HCEC 1CT (cell line): ENCODE data around the gene HS6ST1.

ENCODE experiments used
- DNase-seq: peaks from one replicate; pipeline ENCODE4 v3.0.0-alpha.2; 2017

HS6ST1 gene

GRCh38 chr2:128347701-128348539 is 29.3 kb upstream of the HS6ST1 start:
- DNase-seq: no peak

GRCh38 chr2:128347171-128347558 is 28.5 kb upstream of the HS6ST1 start:
- DNase-seq: no peak

DNA sequence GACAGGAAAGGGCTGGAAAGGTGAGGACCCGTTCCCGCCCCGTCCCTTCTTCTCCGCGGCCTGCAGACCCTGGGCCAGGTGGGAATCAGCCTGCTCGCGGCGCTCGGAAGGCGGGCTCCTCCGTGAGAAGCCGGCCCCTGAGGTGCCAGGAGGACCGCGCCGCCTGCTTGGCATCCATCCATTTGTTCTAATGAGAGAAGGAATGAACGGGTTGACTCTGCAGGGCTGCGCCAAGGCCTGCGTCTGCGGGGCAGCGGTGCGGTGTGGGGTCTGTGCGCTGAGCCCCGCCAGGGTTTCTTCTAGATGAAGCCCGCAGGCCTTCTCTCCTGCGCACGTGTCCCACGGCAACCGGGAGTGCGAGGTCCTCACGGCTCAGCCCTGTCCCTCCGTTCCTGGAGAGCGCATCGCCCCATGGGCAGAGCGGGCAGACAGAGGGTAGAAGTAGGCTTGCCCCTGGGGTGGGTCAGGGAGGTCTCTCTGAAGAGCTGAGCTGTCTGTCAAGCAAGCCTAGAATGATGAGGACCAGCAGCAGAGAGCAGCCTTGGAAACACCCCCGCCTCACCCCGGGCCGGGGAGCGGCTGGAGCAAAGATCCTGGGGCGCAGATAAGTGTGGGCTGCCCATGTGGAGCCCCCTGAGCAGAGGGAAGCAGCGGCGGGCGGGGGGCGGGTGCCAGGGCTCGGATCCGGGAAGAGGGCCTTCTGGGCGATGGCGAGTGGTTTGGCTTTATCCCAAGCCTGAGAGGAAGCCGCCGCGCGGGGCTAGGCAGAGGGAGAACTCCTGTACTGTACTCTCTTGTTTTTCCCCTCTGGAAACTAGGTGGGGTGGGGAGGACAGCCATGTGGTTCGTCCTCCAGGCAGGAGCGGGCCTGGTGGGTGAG is 27.9 kb upstream of the HS6ST1 start:
- DNase-seq: no peak

GRCh38 chr2:128345436-128346165 is 26.9 kb upstream of the HS6ST1 start:
- no peak for DNase-seq

DNA sequence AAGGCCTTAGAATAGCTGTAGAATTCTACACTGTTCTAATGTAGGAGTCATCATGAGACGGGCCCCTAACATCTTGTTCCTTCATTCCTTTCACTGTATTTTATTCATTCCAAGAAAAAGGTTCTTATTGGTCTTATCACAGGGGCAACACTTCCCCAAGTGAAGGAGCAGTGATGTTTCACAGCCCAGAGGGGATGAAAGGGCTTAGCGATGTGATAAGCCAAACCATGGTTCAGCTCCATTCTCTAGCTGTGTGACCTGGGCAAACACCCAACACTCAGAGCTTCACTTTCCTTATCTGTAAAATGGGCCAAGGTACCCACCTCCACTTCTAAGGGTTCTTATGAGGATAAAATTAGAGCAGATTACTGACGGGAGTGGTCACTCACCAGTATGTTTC is 25.4 kb upstream of the HS6ST1 start:
- DNase-seq: no peak

DNA sequence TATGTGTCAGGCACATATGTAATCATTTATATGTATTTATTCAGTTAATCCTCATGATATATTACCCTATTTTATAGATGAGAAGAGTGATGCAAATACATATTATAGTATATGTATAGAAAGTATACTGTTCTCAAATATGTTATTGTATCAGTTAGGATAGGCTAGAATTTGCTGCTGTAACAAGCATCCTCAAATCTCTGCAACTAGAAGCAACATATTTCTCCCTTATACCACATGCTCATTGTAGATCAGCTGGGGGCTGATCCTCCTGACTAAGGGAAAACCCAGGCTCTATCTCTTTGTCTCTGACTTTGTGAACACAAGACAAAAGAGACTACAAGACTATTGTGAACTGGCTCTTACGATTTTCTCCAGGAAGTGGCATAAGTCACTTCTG is 24.8 kb upstream of the HS6ST1 start:
- no peak for DNase-seq

DNA sequence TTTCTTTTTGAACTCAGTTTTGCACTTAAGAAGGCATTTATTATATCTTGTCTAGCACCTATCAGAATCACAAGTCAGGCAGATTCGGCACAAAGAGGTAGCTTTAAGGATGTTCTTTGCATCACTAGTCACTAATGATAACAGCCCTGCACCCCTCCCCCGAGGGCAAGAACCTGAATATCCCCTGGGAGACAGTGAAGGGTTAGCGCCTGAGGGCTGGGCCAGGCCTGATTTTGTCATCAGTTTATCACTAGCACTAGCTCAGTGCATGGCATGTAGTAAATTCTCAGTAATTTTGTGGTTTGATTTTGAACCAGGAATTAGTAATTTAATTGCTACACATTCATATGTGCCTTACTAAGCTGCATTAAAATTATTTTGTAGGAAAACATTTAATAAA is 23.9 kb upstream of the HS6ST1 start:
- DNase-seq: no peak

DNA sequence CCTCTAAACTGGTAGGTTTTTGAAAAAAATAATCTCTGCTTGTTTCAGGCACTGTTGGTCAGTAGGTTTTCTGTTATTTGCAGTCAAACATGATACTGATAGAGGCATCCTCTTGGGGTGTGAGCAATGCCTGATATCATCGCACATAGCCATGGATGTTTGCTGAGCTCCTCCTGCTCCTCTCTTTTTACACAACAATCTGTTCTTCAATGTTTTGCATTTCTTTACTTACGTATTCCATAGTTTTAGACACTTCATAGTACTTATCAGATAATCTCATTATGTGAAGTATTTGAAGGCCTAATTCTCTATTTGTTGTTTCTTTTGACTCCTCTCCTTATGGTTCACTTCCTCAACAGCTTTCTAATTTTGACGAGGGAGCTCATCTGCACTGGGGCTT is 23.0 kb upstream of the HS6ST1 start:
- DNase-seq: no peak

GRCh38 chr2:128332091-128332634 is 13.5 kb upstream of the HS6ST1 start:
- DNase-seq: no peak

DNA sequence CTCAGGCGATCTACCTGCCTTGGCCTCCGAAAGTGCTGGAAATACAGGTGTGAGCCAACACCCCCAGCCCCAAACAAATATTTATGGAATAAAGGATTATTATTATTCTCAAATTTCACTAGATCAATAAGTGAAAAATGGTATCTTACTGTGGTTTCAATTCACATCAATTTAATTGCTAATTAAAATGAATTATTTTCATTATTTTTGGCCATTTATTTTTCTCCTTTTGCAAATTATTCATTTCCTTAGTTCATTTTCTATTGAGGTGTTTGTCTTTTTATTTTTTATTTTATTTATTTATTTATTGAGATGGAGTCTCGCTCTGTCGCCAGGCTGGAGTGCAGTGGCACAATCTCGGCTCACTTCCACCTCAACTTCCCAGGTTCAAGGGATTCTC is 11.9 kb upstream of the HS6ST1 start:
- DNase-seq: no peak

DNA sequence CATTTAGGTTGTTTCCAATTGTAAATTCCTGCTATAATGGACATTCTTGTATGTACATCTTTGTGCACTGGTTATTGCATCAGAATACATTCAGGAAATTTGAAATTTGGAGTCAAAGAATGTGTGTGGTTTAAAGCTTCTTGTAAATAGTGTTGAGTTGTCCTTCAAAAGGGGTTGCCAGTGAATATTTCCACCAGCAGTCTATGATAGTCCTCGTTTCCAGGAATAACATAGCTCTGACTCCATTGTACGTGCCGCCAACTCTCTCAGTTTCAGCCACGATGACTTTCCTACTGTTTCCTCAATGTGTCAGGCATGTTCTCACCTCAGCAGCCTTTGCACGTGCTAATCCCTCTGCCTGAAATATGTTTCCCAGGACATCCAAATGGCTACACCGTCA is 10.9 kb upstream of the HS6ST1 start:
- DNase-seq: no peak

GRCh38 chr2:128327180-128327964 is 8.7 kb upstream of the HS6ST1 start:
- no peak for DNase-seq

- DNase-seq: no peak
Measured at GRCh38 chr2:128326346-128326745, 7.7 kb upstream of the HS6ST1 start.

GRCh38 chr2:128325611-128326181 is 7.0 kb upstream of the HS6ST1 start:
- no peak for DNase-seq

DNA sequence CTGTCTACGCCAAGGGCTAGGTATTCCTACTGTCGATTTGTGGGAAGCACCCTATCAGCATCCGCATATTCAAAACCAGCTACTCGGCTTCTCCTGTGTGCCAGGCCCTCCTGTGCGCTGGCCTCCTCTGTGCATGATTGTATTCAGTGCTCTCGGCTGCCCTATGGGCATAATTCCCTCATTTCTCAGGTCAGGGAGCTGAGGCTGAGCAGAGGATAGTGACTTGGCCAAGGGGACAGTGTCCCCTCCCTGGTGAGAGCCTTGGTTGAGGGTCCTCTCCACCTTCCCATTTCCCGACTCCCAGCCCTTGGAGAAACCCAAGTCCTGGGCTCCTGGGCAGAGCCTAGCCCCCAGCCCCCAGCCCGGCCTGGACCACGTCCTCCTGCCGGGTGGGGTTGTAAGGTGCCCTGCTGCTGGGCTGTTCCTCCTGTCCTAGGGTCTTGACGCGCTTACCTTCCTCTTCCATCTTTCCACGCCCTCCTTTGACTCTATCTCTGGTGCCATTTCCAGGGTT is 6.3 kb upstream of the HS6ST1 start:
- DNase-seq: no peak

DNA sequence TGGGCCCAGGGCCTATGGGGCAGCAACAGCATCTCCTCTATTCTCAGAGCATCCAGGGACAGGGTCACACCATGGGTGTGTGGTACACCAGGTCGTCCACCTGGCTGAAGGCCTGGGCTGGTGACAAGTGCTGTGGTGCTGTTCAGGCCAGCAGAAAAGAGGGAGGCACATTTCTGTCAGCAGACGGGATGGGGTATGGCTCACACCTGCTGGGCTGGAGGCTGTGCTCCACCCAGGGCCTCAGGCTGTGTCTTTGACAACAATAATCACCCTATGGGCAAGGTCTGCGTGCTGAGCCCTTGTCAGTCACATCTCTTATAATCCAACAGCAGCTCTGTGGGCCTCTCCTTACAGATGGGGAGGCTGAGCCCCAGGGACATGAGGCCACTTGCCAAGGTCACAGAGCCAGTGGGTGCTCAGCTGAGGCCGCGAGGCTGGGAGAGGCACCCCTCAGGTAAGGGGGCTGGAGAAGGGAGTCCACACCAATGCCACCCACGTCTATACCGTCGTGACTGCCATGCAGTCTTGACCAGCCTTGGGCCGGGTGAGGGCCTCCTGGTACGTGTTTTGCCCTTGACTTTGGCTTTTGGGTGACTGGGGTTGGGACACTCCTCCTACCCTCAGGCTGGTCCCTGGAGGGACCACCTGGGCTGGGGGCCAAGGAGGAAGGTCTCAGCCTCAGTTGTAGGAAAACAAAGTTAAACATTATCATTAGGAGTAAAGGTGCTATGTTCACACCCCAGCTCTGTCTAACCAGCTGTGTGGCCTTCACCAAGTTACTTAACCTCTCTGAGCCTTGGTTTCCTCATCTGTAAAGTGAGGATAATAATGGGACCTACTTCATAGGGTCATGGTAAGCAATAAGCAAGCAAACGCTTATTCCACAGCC is 5.6 kb upstream of the HS6ST1 start:
- no peak for DNase-seq

DNA sequence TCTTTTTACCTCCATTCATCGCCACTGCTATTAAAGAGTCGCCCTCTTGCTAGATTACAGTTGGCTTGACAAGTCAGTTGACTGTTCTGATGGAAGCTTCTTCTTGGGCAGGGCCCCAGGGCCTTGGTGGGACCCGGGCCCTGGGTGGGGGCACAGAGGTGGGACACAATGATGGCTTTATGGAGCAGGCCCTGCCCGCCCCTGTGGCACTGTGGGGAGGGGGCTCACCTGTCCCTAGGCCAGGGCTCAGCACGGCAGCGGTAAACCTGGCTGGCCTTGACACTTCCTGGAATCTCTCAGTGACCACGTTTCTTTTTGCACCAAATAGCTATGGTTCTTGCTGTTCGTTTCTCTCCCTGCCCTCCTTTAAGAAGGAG is 4.9 kb upstream of the HS6ST1 start:
- no peak for DNase-seq

GRCh38 chr2:128322715-128323554 is 4.3 kb upstream of the HS6ST1 start:
- DNase-seq: no peak
